DND-41 (cell line): ENCODE data around the gene NUP153.
A peak's percentile ranks its signal among the peaks of the same experiment; 100 is the strongest.

ENCODE experiments used
- ATAC-seq: fragments of 200-7000 bp; cut with Tn5 transposase; 3 replicates; pipeline ENCODE4 v1.9.1; 2021; ENCODE audit warnings: low read depth; ENCODE audit not compliant: insufficient read depth
- DNase-seq: peaks from one replicate; pipeline ENCODE4 v3.0.0-alpha.2; 2020
- H2AFZ ChIP-seq: 2 replicates; pipeline ENCODE4 v1.6.0; 2012; ENCODE audit warnings: low read depth, low read length
- H3K27ac ChIP-seq: 2 replicates; pipeline ENCODE4 v1.5.1; 2012; ENCODE audit warnings: low read length, inconsistent platforms
- H3K27me3 ChIP-seq: fragments of 200-600 bp; sonication (generic); 2 replicates; pipeline ENCODE4 v1.6.0; 2012; ENCODE audit warnings: low read length, mild to moderate bottlenecking, inconsistent platforms; ENCODE audit not compliant: insufficient read depth, poor library complexity
- H3K36me3 ChIP-seq: 2 replicates; pipeline ENCODE4 v1.5.1; 2012; ENCODE audit warnings: low read length, inconsistent platforms; ENCODE audit not compliant: insufficient read depth
- H3K4me1 ChIP-seq: 2 replicates; pipeline ENCODE4 v1.5.1; 2012; ENCODE audit warnings: mild to moderate bottlenecking, low read length; ENCODE audit not compliant: insufficient read depth
- H3K4me2 ChIP-seq: 2 replicates; pipeline ENCODE4 v1.6.0; 2012; ENCODE audit warnings: mild to moderate bottlenecking, moderate library complexity, low read length, inconsistent platforms; ENCODE audit not compliant: insufficient read depth
- H3K4me3 ChIP-seq, 2 experiments: fragments of 200-600 bp in 1 of 2; shearing (Covaris generic) in 1 of 2; 2 replicates each; pipeline ENCODE4 v1.5.1; 2012 to 2016; ENCODE audit warnings: inconsistent platforms in 2 of 2, low read length in 2 of 2, mild to moderate bottlenecking in 2 of 2, low read depth in 1 of 2, moderate library complexity in 1 of 2
- H3K79me2 ChIP-seq: 2 replicates; pipeline ENCODE4 v1.6.0; 2012; ENCODE audit warnings: low read length, inconsistent platforms; ENCODE audit not compliant: insufficient read depth
- H3K9ac ChIP-seq: 2 replicates; pipeline ENCODE4 v1.6.0; 2012; ENCODE audit warnings: low read depth, mild to moderate bottlenecking, inconsistent platforms, low read length, moderate library complexity
- H3K9me3 ChIP-seq: 2 replicates; pipeline ENCODE4 v1.5.1; 2012; ENCODE audit warnings: low read length, moderate library complexity, mild to moderate bottlenecking, inconsistent platforms; ENCODE audit not compliant: insufficient read depth, severe bottlenecking
- H4K20me1 ChIP-seq: 2 replicates; pipeline ENCODE4 v1.6.0; 2012; ENCODE audit warnings: low read length; ENCODE audit not compliant: insufficient read depth
- CTCF ChIP-seq: IDR thresholded peaks from 2 replicates; pipeline ENCODE4 v1.5.1; 2012; ENCODE audit warnings: borderline replicate concordance, low read length, moderate library complexity, mild to moderate bottlenecking; ENCODE audit not compliant: poor library complexity, severe bottlenecking; ENCODE audit errors: extremely low read depth
- EZH2 ChIP-seq: IDR thresholded peaks from 3 replicates; pipeline ENCODE4 v1.6.1; 2012; ENCODE audit warnings: borderline replicate concordance, low read depth, mild to moderate bottlenecking, moderate library complexity, low read length, inconsistent platforms; ENCODE audit not compliant: severe bottlenecking

Gene NUP153

GRCh38 chr6:17633465-17634188 is 73.1 kb downstream of the NUP153 start:
- no peak overlapping the region for H2AFZ ChIP-seq
- H3K4me1 ChIP-seq, result no peaks in the 10 kb centered on the region
- H4K20me1 ChIP-seq, result peaks cover 47% of the 10 kb centered on the region
- H3K9me3 ChIP-seq, result no peaks in the 10 kb centered on the region
- TF ChIP-seq EZH2 (no peak), CTCF (no peak)
- DNase-seq (no peak), ATAC-seq (peak; percentile 55; the same call in 2 of the 3 replicates)
- no peak overlapping the region for H3K4me3 ChIP-seq
- peak overlapping the region; percentile 15; the same call in 1 of the 2 replicates for H3K27ac ChIP-seq
- no peaks in the 10 kb centered on the region for H3K27me3 ChIP-seq
- H3K79me2 ChIP-seq, result peaks cover 92% of the 10 kb centered on the region
- H3K36me3 ChIP-seq, result peaks cover 95% of the 10 kb centered on the region
- H3K4me2 ChIP-seq, result no peak overlapping the region
- H3K9ac ChIP-seq, result no peak overlapping the region

GRCh38 chr6:17632934-17633333 is 73.8 kb downstream of the NUP153 start:
- H3K4me2 ChIP-seq, result no peak overlapping the region

GRCh38 chr6:17630511-17631073 is 76.1 kb downstream of the NUP153 start:
- TF ChIP-seq CTCF, result no peak
- no peak for TF ChIP-seq EZH2
- no peak overlapping the region for H3K4me3 ChIP-seq
- no peak for DNase-seq
- peaks cover 87% of the 10 kb centered on the region for H3K79me2 ChIP-seq
- peaks cover 95% of the 10 kb centered on the region for H3K36me3 ChIP-seq
- H3K4me2 ChIP-seq, result no peak overlapping the region
- no peak overlapping the region for H3K9ac ChIP-seq
- peaks cover 41% of the 10 kb centered on the region for H4K20me1 ChIP-seq
- no peaks in the 10 kb centered on the region for H3K4me1 ChIP-seq
- H3K9me3 ChIP-seq, result no peaks in the 10 kb centered on the region
- no peak overlapping the region for H2AFZ ChIP-seq
- no peaks in the 10 kb centered on the region for H3K27me3 ChIP-seq
- no peak for ATAC-seq
- no peak overlapping the region for H3K27ac ChIP-seq

More at GRCh38 chr6:17632934-17633333, 73.8 kb downstream of the NUP153 start:
- peaks cover 91% of the 10 kb centered on the region for H3K79me2 ChIP-seq
- no peak overlapping the region for H3K4me3 ChIP-seq
- no peaks in the 10 kb centered on the region for H3K9me3 ChIP-seq
- H3K9ac ChIP-seq, result no peak overlapping the region
- DNase-seq (no peak), ATAC-seq (no peak)
- no peaks in the 10 kb centered on the region for H3K4me1 ChIP-seq
- H3K36me3 ChIP-seq, result peaks cover 95% of the 10 kb centered on the region
- TF ChIP-seq EZH2 (no peak), CTCF (no peak)
- no peaks in the 10 kb centered on the region for H3K27me3 ChIP-seq
- H2AFZ ChIP-seq, result no peak overlapping the region
- H4K20me1 ChIP-seq, result peaks cover 48% of the 10 kb centered on the region
- no peak overlapping the region for H3K27ac ChIP-seq
